HG03175 (cell line): Measurements from ENCODE around the gene PFKFB3.
"Not testable (repeated sequence)": the region's sequence is repeated elsewhere in the genome, so short reads cannot be mapped to it uniquely, and the experiment has no call there.

Source experiments
- ATAC-seq: cut with Tn5 transposase; IDR thresholded peaks from one replicate; pipeline ENCODE4 v1.9.1; 2021; ENCODE audit warnings: mild to moderate bottlenecking, moderate library complexity; ENCODE audit not compliant: unreplicated experiment

Gene PFKFB3

DNA sequence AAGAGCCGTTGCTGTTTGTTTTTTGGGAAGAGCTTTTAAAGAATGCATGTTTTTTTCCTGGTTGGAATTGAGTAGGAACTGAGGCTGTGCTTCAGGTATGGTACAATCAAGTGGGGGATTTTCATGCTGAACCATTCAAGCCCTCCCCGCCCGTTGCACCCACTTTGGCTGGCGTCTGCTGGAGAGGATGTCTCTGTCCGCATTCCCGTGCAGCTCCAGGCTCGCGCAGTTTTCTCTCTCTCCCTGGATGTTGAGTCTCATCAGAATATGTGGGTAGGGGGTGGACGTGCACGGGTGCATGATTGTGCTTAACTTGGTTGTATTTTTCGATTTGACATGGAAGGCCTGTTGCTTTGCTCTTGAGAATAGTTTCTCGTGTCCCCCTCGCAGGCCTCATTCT is 31.6 kb downstream of the PFKFB3 start:
- ATAC-seq = no peak

GRCh38 chr10:6236349-6237198 is 33.8 kb downstream of the PFKFB3 start:
- no peak for ATAC-seq

DNA sequence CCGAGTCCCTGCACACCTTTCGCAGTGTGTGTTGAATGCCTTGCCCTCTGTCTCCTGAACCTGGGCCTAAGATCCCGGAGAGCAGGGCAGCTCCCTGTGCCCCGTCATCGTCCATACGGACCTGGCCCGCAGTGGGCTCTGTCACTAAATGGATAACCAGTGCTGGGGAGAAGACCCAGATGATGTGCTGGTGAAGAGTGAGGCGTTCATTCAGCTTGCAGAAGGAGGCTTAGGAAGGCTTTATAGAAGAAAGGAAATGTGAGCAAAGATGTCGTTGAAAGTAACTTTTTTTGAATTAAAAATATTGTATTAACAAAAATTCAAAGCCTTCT is 34.4 kb downstream of the PFKFB3 start:
- no peak for ATAC-seq

DNA sequence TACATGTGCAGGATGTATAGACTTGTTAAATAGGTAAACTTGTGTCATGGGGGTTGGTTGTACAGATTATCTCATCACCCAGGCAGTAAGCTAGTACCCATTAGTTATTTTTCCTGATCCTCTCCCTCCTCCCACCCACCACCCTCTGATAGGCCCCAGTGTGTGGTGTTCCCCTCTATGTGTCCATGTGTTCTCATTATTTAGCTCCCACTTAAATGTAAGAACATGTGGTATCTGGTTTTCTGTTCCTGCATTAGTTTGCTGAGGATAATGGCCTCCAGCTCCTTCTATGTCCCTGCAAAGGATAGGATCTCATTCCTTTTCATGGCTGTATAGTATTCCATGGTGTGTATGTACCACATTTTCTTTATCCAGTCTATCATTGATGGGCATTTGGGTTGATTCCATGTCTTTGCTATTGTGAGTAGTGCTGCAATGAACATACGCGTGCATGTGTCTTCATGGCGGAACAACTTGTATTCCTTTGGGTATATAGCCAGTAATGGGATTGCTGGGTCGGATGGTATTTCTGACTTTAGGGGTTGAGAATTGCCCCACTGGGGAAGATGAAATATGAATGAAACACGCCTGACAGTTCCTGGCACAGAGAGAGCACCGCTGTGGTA is 36.0 kb downstream of the PFKFB3 start:
- not testable (repeated sequence) for ATAC-seq

DNA sequence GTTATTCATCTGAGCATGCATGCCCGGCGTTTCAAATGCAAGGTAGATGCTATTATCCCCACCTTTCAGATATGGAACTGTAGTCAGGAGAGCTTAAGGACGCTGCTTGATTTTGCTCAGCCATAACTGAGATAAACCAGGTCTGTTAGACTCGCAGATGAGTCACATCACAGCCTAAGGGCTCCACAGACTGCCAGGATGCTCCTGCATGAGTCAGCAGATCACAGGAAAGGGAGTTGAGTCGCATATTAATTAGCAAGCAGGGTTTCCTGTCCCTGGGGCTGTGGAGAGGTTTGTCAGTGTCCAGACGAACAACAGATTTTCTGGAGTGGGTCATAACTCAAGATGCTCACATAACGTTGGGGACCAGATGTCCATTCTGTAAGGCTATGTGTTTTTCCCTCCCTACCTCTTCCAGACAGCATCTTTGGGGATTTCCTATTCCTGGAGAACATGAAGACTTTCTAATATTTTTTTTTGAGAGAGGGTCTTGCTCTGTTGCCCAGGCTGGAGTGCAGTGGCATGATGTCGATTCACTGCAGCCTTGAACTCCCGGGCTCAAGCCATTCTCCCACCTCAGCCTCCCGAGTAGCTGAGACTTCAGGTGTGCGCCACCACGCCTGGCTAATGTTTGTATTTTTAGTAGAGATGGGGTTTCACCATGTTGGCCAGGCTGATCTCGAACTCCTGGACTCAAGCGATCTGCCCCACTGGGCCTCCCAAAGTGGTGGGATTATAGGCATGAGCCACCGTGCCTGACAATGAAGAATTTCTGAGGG is 36.7 kb downstream of the PFKFB3 start:
- no peak for ATAC-seq

DNA sequence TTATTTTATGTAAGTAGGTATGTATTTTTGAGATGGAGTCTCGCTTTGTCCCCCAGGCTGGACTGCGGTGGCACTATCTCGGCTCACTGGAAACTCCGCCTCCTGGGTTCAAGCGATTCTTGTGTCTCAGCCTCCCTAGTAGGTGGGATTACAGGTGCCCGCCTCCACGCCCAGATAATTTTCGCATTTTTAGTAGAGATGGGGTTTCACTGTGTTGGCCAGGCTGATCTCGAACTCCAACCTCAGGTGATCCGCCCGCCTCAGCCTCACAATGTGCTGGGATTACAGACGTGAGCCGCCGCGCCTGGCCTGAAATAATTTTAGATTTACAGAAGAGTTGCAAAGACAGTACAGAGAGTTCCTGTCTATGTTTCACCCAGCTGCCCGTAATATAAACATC is 37.5 kb downstream of the PFKFB3 start:
- ATAC-seq = no peak

GRCh38 chr10:6242089-6242488 is 39.4 kb downstream of the PFKFB3 start:
- ATAC-seq = no peak

GRCh38 chr10:6244510-6244909 is 41.8 kb downstream of the PFKFB3 start:
- no peak for ATAC-seq

DNA sequence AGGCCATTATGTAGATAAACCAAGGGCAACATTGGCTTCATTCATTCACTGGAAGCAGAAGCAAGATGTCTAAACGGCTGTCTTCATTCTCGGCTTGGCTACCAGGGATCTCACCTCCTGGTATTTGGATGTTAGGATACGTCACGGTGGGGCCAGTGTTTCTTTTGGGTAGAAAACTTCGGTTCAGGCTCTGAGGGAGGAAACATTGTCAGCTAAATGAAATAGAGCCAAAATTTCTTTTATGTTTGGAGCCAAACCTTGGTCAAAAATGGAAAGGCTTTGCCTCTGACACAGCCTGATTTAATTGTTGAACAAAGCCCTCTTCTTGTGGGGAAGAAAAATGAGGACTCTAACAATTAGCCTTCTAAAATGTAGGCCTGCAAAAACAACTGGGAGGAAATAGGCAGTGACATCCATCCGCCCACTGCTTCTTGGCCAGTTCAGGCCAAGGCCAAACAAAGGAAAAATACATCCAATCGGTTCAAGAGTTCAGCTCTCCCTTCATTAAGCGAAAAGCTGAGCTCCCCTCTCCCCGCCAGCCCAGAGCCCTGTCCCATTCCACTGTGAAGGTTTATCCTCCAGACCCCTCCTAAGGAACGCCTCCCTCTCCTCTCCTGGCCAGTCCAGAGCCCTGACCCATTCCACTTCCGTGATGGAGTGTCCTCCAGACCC is 44.4 kb downstream of the PFKFB3 start:
- no peak for ATAC-seq

GRCh38 chr10:6248908-6249307 is 46.2 kb downstream of the PFKFB3 start:
- ATAC-seq = not testable (repeated sequence)

DNA sequence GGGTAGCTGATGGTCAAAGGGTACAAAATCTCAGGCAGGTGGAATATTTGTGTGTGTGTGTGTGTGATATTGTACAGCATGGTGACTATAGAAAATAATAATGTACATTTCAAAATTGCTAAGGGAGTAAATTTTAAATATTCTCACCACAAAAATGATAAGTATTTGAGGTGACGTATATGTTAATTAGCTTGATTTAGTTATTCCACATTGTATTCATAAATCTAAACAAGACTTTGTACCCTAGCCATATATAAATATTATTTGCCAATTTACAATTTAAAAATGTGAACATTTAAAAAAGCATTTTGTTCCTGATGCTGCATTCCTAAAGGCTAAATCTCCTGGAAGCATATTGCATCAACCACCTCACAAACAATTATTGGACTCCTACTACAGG is 47.0 kb downstream of the PFKFB3 start:
- ATAC-seq = no peak

DNA sequence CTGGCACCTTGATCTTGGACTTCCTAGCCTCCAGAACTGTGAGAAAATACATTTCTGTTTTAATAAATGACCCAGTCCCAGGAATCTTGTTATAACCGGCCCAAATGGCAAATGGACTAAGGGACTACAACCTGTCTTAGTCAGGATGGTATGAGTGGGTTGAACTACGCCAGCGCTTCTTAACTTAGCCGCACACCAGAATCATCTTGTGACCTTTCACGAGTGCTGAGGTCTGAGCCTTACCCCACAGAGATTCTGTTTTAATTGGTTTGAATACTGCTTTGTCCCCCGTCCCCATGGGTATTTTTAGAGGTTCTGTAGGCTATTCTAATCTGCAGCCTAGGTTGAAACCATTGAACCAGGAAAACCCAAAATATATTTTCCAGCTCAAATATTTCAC is 48.0 kb downstream of the PFKFB3 start:
- no peak for ATAC-seq

DNA sequence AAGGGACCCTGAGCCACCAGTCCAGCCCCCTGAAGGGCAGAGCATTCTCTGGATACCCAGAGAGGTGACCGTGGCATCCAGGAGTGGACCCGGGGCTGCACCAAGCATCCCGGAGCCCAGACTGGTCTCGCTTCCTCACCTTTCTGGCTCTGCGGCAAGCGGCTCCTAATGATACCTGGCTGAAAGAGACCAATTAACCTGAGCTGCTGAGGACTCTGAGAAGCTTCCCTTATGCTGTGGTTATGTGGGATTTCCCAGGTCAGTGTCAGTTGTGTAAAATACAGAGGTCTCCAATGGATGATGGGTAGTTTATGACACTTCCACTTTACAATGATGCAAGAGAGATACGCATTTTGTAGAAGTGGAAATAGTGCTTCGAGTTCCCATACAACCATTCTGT is 51.5 kb downstream of the PFKFB3 start:
- ATAC-seq = no peak

- ATAC-seq = no peak
These were observed 52.9 kb downstream of the PFKFB3 start for GRCh38 chr10:6255548-6256061.

DNA sequence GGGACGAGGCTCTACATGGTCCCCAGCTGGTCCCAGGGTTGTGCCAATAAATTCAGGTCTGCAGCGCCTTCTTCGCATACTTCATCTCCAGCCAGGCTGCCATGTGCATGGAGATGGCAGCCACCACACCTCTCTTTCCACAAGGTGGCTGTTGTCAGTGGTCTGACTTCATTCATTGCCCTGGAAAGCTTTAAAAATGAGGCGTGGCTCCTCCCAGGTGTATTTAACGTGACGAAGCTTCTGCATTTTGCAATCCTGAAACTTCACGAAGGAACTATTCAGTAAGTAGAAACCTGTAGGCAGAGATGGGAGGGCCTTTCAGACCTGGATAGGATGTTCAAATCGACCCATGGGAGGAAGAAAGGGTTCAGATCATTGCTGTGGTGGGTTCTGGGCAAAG is 53.7 kb downstream of the PFKFB3 start:
- no peak for ATAC-seq

DNA sequence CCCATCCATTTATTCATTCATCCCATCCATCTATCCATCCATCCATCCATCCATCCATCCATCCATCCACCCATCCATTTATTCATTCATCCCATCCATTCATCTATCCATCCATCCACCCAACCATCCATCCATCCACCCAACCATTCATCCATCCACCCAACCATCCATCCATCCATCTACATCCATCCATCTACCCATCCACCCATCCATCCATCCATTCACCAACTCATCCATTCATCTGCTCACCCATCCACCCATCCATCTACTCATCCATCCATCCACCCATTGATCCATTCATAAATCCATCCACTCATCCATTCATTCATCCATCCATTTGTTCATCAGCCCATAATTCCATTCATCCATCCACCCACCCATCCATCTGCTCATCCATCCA is 56.4 kb downstream of the PFKFB3 start:
- ATAC-seq = no peak

DNA sequence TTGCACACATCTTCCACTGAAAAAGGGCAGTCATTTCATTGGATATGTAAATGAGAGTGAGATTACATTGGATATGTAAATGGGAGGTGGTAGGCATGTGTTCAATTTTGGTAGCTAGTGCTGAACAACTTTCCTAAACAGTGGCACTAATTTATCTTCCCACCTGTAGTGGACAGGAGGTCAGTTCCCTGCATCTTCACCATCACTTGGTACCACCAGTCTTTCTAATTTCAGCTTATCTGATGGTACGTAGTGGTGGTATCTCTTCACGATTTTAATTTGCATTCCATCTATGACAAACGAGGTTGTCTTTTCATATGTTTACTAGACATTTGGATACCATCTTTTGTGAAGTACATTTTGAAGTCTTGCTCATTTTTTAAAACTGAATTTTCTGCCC is 58.1 kb downstream of the PFKFB3 start:
- no peak for ATAC-seq

DNA sequence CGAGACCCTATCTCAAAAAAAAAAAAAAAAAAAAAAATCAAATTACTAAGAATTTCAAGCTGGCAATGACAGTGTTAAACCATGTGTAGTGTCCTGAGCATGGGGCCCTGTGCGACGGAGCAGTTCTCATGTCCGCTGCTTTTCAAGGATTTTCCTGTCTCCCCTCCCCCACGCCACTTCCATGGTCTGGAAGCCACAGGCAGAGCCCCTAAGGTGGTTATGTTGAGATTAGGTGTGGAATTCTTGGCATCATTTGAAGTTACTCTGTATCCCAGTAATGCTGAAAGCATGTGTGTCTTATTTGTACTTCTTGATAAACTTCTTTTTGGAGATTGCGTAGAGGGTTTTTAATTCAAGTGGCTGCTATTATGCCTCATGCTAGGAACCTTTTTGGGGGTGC is 65.2 kb downstream of the PFKFB3 start:
- no peak for ATAC-seq

GRCh38 chr10:6269432-6269831 is 66.7 kb downstream of the PFKFB3 start:
- ATAC-seq = no peak

DNA sequence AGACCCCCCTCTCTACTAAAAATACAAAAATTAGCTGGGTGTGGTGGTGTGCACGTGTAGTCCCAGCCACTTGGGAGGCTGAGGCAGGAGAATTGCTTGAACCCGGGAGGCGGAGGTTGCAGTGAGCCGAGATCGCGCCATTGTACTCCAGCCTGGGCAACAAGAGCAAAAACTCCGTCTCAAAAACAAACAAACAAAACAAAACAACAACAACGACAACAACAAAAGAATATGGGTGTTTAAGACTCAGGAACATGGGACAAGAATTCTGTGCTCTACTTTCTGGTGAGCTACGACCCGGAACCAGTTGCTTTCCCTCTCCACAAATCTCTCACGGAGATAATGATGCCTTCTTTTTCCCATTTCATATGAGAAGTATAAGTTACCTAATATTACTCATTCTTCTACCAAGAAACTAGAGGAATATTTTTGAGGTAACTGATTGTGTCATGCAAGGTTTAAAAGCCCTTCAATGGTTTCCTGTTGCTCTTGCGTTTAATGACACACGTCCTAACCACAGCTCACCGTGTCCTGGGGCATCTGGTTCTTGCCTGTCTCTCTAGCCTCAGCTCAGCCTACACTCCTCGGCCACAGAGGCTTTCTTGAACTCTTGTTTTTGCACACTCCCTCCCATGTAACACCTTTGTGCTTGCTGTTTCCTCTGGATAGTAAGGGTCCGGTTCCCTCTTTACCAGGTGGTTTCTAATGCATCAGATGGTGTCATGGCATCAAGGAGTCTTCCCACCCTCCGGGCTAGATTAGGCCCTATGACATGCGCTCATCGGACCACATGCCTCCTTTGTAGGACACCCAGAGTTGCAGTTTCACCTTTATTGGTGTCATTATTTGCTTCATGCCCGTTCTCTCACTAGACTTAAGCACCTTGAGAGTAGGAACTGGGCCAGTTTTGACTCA is 67.5 kb downstream of the PFKFB3 start:
- peak; percentile 67 for ATAC-seq
